H9 (cell line): ENCODE measurements around the gene AK8. TPM values are rescaled to one million over a fixed set of nuclear protein-coding genes. Genes with fewer than 3 reads are reported as not detected.

ENCODE experiments used
- DNase-seq: peaks from one replicate; pipeline ENCODE4 v3.0.0-alpha.2; 2017
- H2AFZ ChIP-seq: one replicate; pipeline ENCODE4 v1.6.1; 2013; ENCODE audit warnings: mild to moderate bottlenecking, low read length, control low read depth, moderate library complexity
- H2AK5ac ChIP-seq: 2 replicates; pipeline ENCODE4 v1.6.1; 2013; ENCODE audit warnings: low read length, control low read depth, mixed read lengths; ENCODE audit not compliant: insufficient read length
- H2BK120ac ChIP-seq: one replicate; pipeline ENCODE4 v1.6.1; 2013; ENCODE audit warnings: low read depth, mild to moderate bottlenecking, low read length, control low read depth, inconsistent platforms; ENCODE audit not compliant: poor library complexity, severe bottlenecking
- H2BK12ac ChIP-seq: 2 replicates; pipeline ENCODE4 v1.6.1; 2013; ENCODE audit warnings: low read length, control low read depth, mixed read lengths, low read depth; ENCODE audit not compliant: insufficient read length
- H2BK15ac ChIP-seq: 2 replicates; pipeline ENCODE4 v1.6.1; 2013; ENCODE audit warnings: low read depth, low read length, control low read depth
- H2BK20ac ChIP-seq: one replicate; pipeline ENCODE4 v1.6.1; 2013; ENCODE audit warnings: low read depth, mild to moderate bottlenecking, low read length, control low read depth, inconsistent platforms; ENCODE audit not compliant: poor library complexity, severe bottlenecking
- H2BK5ac ChIP-seq: 2 replicates; pipeline ENCODE4 v1.6.1; 2013; ENCODE audit warnings: low read length, control low read depth, mixed read lengths; ENCODE audit not compliant: insufficient read length
- H3K14ac ChIP-seq: 2 replicates; pipeline ENCODE4 v1.6.1; 2013; ENCODE audit warnings: low read length, control low read depth; ENCODE audit not compliant: insufficient read depth
- H3K18ac ChIP-seq: 2 replicates; pipeline ENCODE4 v1.6.1; 2013; ENCODE audit warnings: low read depth, mild to moderate bottlenecking, mixed read lengths, low read length, control low read depth; ENCODE audit not compliant: insufficient read length
- H3K23ac ChIP-seq: 2 replicates; pipeline ENCODE4 v1.6.1; 2013; ENCODE audit warnings: low read length, control low read depth, mixed read lengths, low read depth; ENCODE audit not compliant: insufficient read length
- H3K23me2 ChIP-seq: 2 replicates; pipeline ENCODE4 v1.6.1; 2013; ENCODE audit warnings: low read depth, mild to moderate bottlenecking, mixed read lengths, low read length, control low read depth; ENCODE audit not compliant: insufficient read length, poor library complexity, severe bottlenecking
- H3K27ac ChIP-seq: 2 replicates; pipeline ENCODE4 v1.5.1; 2013; ENCODE audit warnings: low read length, control low read depth, mixed read lengths, low read depth; ENCODE audit not compliant: insufficient read length
- H3K27me3 ChIP-seq: 2 replicates; pipeline ENCODE4 v1.6.1; 2013; ENCODE audit warnings: low read length, control low read depth, inconsistent platforms; ENCODE audit not compliant: insufficient read depth
- H3K4ac ChIP-seq: 2 replicates; pipeline ENCODE4 v1.6.1; 2013; ENCODE audit warnings: low read depth, mild to moderate bottlenecking, control low read depth, inconsistent platforms, low read length, moderate library complexity
- H3K4me1 ChIP-seq: 2 replicates; pipeline ENCODE4 v1.6.1; 2013; ENCODE audit warnings: low read length, control low read depth, inconsistent platforms; ENCODE audit not compliant: insufficient read depth
- H3K4me2 ChIP-seq: 2 replicates; pipeline ENCODE4 v1.6.1; 2013; ENCODE audit warnings: low read length, control low read depth, mixed read lengths; ENCODE audit not compliant: insufficient read length, insufficient read depth
- H3K56ac ChIP-seq: 2 replicates; pipeline ENCODE4 v1.6.1; 2013; ENCODE audit warnings: low read depth, mild to moderate bottlenecking, mixed read lengths, low read length, control low read depth; ENCODE audit not compliant: insufficient read length
- H3K79me1 ChIP-seq: 2 replicates; pipeline ENCODE4 v1.6.1; 2013; ENCODE audit warnings: low read depth, mild to moderate bottlenecking, moderate library complexity, low read length, control low read depth, inconsistent platforms; ENCODE audit not compliant: insufficient read depth, poor library complexity, severe bottlenecking
- H3K79me2 ChIP-seq: 2 replicates; pipeline ENCODE4 v1.6.1; 2013; ENCODE audit warnings: low read length, control low read depth, inconsistent platforms; ENCODE audit not compliant: insufficient read depth
- H3K9ac ChIP-seq: 2 replicates; pipeline ENCODE4 v1.6.1; 2013; ENCODE audit warnings: low read length, control low read depth, mixed read lengths; ENCODE audit not compliant: insufficient read length; ENCODE audit errors: extremely low read depth
- H3K9me3 ChIP-seq: one replicate; pipeline ENCODE4 v1.6.1; 2013; ENCODE audit warnings: low read depth, low read length, inconsistent platforms; ENCODE audit not compliant: control insufficient read depth
- H3T11ph ChIP-seq: one replicate; pipeline ENCODE4 v1.6.1; 2013; ENCODE audit warnings: mild to moderate bottlenecking, low read length, control low read depth, inconsistent platforms
- H4K20me1 ChIP-seq: one replicate; pipeline ENCODE4 v1.6.1; 2013; ENCODE audit not compliant: control insufficient read depth, insufficient read length, insufficient read depth
- H4K5ac ChIP-seq: 2 replicates; pipeline ENCODE4 v1.6.1; 2013; ENCODE audit warnings: low read depth, mild to moderate bottlenecking, mixed read lengths, low read length, control low read depth; ENCODE audit not compliant: insufficient read length
- H4K8ac ChIP-seq: replicated peaks from 2 replicates; pipeline ENCODE4 v1.6.1; 2013; ENCODE audit warnings: low read length, control low read depth, mixed read lengths, low read depth; ENCODE audit not compliant: insufficient read length
- H4K91ac ChIP-seq: 2 replicates; pipeline ENCODE4 v1.6.1; 2013; ENCODE audit warnings: low read depth, mild to moderate bottlenecking, moderate library complexity, mixed read lengths, low read length, control low read depth; ENCODE audit not compliant: insufficient read length
- H3K27ac Mint-ChIP-seq, 3 experiments: 2 replicates in 2 of 3; 3 replicates in 1 of 3; pipeline ENCODE4 v1.8.0; 2020 to 2021; ENCODE audit warnings: mixed read lengths in 3 of 3, mild to moderate bottlenecking in 1 of 3, moderate library complexity in 1 of 3
- H3K27me3 Mint-ChIP-seq: 2 replicates; pipeline ENCODE4 v1.8.0; 2021; ENCODE audit warnings: low read depth, mild to moderate bottlenecking, moderate library complexity, mixed read lengths
- H3K36me3 Mint-ChIP-seq, 3 experiments: 2 replicates in 2 of 3; 3 replicates in 1 of 3; pipeline ENCODE4 v1.8.0; 2020 to 2021; ENCODE audit warnings: low read depth in 3 of 3, mixed read lengths in 3 of 3; ENCODE audit not compliant: insufficient read depth in 1 of 3
- H3K4me1 Mint-ChIP-seq, 2 experiments: 2 replicates each; pipeline ENCODE4 v1.8.0; 2020; ENCODE audit warnings: mixed read lengths in 2 of 2
- H3K4me3 Mint-ChIP-seq, 2 experiments: 2 replicates in 1 of 2; 3 replicates in 1 of 2; pipeline ENCODE4 v1.8.0; 2020 to 2021; ENCODE audit warnings: mild to moderate bottlenecking in 2 of 2, mixed read lengths in 2 of 2, moderate library complexity in 1 of 2
- H3K9me3 Mint-ChIP-seq, 2 experiments: 2 replicates in 1 of 2; 3 replicates in 1 of 2; pipeline ENCODE4 v1.8.0; 2020; ENCODE audit warnings: mild to moderate bottlenecking in 2 of 2, mixed read lengths in 2 of 2, moderate library complexity in 1 of 2
- WGBS: extraction: QIAGEN DNeasy Blood & Tissue Kit; methylation state at CpG from one replicate; pipeline ENCODE4 v1.1.7; 2013; ENCODE audit warnings: missing lambda C conversion rate, low lambda C conversion rate, mixed read lengths; ENCODE audit not compliant: insufficient read length; ENCODE audit errors: extremely low coverage; 5-methylcytosine and 5-hydroxymethylcytosine counted together
- total RNA-seq: library from RNA; stranded (reverse); gene quantifications from 2 replicates; pipeline ENCODE4 v1.2.1, GENCODE V29; 2021
- TF ChIP-seq, protein P1 (sequence below): fragments of 200-600 bp; sonication (generic); conservative IDR thresholded peaks from 3 replicates; pipeline ENCODE4 v1.8.0; 2021; ENCODE audit warnings: antibody characterized with exemption, mild to moderate bottlenecking

Gene AK8
- total RNA-seq, 1 experiment from 2014 or later: 0.44 TPM

- H2AK5ac ChIP-seq: no peak overlapping the region
- H4K20me1 ChIP-seq: no peaks in the 10 kb centered on the region
- H3K4me1 ChIP-seq: no peaks in the 10 kb centered on the region
- H2BK20ac ChIP-seq: no peak overlapping the region
- H3K23ac ChIP-seq: no peak overlapping the region
- DNase-seq: no peak
- H2BK120ac ChIP-seq: no peak overlapping the region
- H2BK12ac ChIP-seq: no peak overlapping the region
- no peak overlapping the region for H3K56ac ChIP-seq
- Mint-ChIP-seq H3K27ac (no peak overlapping the region), H3K9me3 (peaks cover 16% of the 10 kb centered on the region in 2 experiments), H3K4me3 (no peak overlapping the region), H3K27me3 (peaks cover 87% of the 10 kb centered on the region), H3K4me1 (no peaks in the 10 kb centered on the region), H3K36me3 (no peaks in the 10 kb centered on the region; a peak in 2 of 7 replicates)
- H2BK5ac ChIP-seq: no peak overlapping the region
- H3K4me2 ChIP-seq: no peak overlapping the region
- TF ChIP-seq, protein P1, sequence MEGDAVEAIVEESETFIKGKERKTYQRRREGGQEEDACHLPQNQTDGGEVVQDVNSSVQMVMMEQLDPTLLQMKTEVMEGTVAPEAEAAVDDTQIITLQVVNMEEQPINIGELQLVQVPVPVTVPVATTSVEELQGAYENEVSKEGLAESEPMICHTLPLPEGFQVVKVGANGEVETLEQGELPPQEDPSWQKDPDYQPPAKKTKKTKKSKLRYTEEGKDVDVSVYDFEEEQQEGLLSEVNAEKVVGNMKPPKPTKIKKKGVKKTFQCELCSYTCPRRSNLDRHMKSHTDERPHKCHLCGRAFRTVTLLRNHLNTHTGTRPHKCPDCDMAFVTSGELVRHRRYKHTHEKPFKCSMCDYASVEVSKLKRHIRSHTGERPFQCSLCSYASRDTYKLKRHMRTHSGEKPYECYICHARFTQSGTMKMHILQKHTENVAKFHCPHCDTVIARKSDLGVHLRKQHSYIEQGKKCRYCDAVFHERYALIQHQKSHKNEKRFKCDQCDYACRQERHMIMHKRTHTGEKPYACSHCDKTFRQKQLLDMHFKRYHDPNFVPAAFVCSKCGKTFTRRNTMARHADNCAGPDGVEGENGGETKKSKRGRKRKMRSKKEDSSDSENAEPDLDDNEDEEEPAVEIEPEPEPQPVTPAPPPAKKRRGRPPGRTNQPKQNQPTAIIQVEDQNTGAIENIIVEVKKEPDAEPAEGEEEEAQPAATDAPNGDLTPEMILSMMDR: no peak
- no peak overlapping the region for H4K91ac ChIP-seq
- no peak overlapping the region for H3K14ac ChIP-seq
- H3T11ph ChIP-seq: no peak overlapping the region
- H3K18ac ChIP-seq: no peak overlapping the region
- no peak overlapping the region for H4K5ac ChIP-seq
- H2AFZ ChIP-seq: no peak overlapping the region
- H4K8ac ChIP-seq: no peak overlapping the region
- H3K79me1 ChIP-seq: no peaks in the 10 kb centered on the region
- no peak overlapping the region for H2BK15ac ChIP-seq
- H3K27me3 ChIP-seq: peaks cover 8% of the 10 kb centered on the region; the same call in 1 of the 2 replicates
- no peak overlapping the region for H3K9ac ChIP-seq
- no peak overlapping the region for H3K27ac ChIP-seq
- H3K79me2 ChIP-seq: no peaks in the 10 kb centered on the region
- WGBS: no CpG with 5 or more reads among the region's 1 CpG
- H3K9me3 ChIP-seq: no peaks in the 10 kb centered on the region
- no peak overlapping the region for H3K4ac ChIP-seq
- H3K23me2 ChIP-seq: no peaks in the 10 kb centered on the region
Measured at GRCh38 chr9:132788378-132788777, 89.7 kb downstream of the AK8 start.
